NCI-H2029 treated with DMSO at 0.1 percent for 48 hours (cell line): Measurements from ENCODE around the gene FRMPD4.

ENCODE experiments used
- DNase-seq: peaks from one replicate; lab custom pipeline; 2025; lab: John Stamatoyannopoulos, UW

FRMPD4 gene

DNA sequence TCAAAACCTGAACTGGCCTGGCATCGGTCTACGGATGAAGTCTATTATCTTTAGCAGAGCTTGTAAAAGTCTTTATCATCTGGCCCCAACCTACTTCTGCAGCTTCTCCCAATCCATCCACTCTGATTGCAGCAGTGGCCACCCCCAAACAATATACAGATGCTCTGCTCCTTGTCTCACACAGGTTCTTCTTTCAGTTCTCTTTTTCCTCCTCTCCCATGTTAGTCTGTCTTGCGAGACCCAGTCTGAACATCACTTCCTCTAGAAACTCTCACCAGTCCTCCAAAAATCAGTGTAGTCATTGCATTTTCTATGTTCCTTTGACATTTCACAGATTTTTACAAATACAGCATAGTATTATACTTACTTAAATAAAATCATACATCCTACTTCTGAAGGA is 163.0 kb downstream of the FRMPD4 start:
- DNase-seq = no peak

DNA sequence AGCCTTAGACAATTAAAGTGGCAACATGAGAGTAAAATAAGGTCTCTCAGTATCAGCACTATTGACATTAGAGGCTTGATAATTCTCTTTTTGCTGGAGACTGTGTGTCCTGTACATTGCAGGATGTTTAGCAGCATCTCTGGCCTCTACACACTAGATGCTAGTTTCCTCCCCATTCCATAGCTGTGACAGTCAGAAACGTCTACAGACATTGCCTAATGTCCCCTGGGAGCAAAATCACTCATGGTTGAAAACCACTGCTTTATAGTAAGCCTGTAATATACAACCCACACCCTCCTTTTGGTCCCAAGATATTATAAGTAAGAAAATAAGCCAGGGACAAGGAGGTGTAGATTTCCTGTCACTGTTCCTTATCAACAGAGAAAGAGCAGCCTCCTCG is 166.0 kb downstream of the FRMPD4 start:
- no peak for DNase-seq

DNA sequence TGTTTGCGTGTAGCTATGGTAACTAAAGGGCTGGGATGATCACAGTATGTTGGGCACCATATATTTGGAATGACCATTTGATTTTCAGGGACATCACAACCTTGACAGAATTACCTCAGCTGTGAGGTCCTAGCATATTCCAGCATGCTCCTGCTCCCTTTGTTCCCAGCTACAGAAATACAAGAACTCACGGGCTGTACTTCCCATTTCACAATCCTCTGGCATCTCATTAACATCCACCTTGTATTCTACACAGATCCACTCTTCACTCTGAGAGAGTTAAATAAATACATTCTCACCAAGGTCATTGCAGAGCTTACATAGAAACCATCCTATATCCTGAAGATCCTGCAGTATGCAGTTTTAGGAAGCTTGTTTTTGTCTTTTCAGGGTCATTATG is 169.7 kb downstream of the FRMPD4 start:
- DNase-seq = no peak

DNA sequence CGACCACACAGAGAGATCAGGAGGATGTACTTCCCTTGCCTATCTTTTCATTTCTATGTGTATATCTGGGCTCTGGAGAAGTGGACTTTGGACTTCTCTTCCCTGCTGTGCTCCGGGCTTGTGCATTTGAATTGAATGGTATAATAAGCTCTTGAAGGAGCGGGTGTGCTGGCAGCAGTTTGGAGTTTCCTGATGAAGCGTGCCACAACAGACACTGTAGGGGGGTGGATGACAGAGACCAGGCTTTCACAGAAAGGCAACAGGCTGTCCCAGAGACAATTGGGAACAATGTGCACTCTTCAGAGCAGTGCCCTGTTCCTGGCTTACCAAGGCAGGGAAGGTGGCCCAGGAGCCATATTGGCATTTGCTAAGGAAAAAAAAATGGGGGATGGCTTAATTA is 170.1 kb downstream of the FRMPD4 start:
- no peak for DNase-seq

DNA sequence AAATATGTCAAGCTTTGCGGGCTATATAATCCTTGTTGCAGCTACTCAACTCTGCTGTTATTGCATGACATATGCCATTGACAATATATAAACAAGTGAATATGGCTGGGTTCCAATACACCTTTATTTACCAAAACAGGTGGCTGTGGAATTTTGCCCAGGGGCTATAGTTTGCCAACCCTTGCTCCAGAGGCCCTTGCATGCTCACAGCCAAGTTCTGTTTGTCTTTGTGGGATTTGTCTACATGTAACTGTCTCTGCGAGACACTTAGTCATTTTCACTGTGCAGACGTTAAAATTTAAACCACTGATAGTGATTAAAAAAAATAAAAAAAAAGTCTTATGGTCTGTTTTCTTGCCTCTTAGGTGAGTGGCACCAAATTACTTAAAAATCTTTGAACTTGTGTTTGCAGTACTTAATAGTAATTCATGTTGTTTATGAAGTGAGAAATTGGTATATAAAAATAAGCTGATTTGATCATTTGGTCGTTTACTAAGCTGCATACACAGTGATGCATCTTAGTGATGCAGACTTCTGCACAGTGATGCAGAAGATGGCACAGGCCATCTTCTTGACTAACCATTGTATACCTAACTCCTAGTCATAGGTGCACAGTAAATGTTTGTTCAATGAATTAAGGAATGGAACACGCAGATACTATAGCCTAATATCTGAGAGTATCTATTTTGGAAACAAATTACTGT is 170.9 kb downstream of the FRMPD4 start:
- no peak for DNase-seq

DNA sequence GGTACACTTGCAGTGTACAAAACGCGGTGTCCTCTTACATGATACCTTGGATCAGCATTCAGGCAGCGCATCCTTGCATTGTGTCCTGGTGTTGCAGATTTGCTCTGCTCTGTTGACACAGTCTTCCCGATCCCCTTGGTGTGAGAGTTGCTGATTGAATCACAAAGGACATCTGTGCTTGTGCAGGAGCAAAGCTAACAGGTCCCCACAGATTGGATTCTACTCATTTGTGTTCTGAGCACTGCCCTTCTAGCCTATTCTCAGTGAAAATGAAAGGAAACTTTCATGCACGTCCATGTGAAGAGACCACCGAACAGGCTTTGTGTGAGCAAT is 171.4 kb downstream of the FRMPD4 start:
- DNase-seq = no peak

DNA sequence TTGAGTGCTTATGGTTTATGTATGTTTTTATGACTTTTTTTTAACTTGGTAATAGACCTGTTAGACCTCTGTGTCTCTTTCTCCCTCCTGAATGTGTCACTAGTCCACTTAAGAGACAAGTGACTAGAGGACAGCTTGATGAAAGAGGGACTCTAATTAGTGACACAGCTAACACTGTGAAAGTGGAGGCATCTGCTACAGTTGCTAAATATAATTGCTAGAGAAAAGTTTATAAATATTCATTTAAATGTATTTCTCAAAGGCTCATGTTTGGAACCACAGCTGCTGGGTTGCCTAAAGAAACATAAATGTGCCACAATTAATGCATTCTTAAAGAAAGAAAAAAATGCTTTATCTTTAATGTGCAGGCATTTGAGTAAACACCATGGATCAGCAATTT is 176.4 kb downstream of the FRMPD4 start:
- no peak for DNase-seq

DNA sequence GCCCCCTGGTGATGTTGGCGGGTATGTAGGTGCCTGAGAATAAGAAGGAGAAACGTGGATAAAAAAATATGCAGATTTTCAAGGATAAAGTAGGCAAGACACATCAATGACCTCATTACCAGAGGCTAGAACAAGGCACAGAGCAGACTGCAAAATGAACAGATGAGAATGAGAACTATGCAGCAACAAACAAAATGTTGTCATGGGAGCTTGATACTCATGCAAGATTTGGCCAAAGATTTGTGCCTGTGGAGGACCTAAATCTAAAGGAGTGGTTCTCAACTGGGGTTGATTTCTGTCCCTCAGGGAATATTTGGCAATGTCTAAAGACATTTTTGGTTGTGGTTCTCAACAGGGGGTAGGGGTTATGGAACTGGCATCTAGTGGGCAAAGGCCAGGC is 177.3 kb downstream of the FRMPD4 start:
- no peak for DNase-seq

DNA sequence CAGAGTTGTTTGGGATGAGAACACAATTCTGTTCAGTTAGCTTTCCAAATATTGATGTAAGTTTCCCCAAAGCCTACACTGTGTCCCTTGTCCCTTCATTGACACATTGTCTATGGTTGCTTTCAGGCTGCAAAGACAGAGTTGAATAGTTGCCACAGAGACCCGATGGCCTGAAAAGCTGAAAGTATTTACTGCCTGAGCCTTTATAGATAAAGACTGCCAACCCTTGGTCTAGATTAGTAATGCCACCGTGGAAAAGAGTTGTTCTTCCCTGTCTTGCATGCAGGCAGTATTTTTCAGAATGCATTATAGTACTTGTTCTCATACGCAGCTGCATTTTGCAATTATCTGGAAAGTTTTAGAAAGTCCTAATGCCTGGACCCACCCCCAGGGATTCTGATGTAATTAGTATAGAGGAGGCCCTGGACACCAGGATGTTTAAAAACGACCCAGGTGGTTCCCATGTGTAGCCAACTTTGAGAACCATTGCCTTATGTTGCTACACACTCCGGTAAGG is 180.8 kb downstream of the FRMPD4 start:
- no peak for DNase-seq

DNA sequence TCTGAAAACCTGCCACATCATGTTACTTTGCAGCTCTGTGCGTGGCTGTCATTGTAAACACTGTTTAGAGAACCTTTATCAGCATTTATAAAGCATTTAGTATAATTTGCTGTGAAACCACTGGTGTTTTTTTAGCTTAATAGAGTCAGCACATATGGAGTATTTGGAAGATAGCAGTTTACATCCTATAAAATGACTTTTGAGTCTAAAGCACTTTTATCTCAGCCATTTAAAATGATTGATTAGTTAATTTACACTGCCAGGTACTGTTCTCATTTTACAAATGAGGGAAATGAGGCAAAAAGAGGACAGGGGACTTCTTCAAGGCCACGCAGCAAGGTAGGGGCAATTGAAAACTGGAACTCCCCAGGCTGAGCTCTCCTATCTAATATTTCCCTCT is 181.7 kb downstream of the FRMPD4 start:
- DNase-seq = no peak

DNA sequence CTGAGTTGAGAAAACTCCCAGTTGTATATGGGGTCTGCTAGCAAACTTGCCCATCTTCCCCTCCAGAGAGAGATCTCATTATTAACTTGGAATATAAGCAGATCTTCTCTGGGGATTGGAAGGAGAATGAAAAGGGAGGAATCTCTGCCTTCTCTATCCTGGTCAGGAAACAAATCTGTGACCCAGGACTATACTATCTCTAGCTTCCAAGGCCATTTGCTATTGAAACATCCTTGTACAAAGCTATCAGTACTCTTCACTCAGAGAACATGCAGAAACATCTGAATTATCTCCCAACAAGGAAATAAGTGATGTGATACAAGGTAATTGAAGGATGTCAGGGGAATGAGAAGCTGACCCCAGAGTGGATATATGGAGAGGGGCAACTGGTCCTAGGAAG is 183.8 kb downstream of the FRMPD4 start:
- DNase-seq = no peak

DNA sequence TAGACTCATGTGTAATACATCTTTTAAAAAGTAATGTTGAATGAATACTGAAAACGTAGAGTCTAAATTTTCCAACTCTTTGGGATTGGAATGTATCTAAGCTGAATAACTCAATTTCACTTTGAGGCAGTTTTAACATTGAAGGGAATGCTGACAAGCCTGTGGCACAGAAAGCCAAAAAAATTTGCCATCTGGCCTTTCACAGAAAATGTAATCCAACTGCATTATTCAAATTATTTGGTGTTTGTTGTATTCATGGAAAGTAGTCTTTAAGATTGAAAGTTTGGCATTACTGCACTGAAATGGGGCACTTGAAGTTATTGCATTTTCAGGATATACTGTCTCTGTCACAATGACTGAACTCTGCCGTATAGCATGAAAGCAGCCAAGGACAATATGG is 186.9 kb downstream of the FRMPD4 start:
- no peak for DNase-seq

DNA sequence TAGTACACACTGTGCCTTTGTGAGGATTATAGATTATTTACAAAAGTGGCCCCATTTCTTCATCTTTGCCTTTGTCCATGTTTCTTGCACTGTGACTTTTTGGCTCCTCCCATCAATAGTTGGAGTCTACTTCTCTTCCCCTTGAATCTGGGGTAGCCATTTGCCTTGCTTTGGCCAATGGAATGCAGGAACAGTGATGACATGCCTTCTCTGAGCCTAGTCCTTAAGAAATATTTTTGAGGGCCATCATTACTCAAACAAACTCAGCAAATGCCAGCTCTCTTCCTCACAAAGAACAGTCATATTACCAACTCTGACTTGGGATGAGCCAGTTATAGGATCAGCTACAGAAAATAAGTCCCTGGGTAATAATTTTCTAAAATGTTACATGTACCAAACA is 189.6 kb downstream of the FRMPD4 start:
- no peak for DNase-seq

DNA sequence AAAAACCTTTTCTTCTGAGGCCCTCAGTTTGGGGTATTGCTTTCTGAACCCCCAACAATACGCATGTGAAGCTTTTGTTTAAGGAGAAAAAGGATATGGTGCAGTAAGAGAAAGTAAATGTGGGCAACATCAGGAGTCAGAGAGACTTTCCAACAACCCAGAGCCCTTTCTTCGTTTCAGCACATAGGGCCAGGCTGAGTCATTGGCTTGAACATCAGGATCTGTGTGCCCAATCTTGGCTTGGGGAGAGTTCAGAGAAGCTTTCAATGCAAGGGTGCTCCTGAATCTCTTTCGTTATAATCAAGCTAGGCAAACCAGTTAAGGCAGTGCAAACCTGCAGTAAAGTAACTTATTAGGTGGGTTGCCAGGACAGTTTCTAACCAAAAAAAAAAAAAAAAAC is 191.2 kb downstream of the FRMPD4 start:
- DNase-seq = no peak

DNA sequence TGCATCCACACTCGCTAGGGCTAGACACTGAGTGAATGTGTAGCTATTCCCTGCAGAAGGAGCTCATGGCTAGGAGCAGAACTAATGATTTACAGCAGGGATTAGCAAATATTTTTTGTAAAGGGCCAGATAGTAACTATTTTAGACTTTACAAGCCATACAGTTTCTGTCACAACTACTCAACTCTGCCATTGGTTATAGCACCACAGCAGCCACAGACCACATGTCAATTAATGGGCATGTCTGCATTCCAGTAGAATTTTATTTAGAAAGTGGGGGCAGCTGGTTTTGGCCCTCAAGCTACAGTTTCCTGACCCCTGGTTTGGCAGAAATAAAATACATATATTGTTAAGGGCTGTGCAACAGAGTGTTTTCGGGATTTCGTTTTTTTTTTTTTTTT is 192.6 kb downstream of the FRMPD4 start:
- no peak for DNase-seq

DNA sequence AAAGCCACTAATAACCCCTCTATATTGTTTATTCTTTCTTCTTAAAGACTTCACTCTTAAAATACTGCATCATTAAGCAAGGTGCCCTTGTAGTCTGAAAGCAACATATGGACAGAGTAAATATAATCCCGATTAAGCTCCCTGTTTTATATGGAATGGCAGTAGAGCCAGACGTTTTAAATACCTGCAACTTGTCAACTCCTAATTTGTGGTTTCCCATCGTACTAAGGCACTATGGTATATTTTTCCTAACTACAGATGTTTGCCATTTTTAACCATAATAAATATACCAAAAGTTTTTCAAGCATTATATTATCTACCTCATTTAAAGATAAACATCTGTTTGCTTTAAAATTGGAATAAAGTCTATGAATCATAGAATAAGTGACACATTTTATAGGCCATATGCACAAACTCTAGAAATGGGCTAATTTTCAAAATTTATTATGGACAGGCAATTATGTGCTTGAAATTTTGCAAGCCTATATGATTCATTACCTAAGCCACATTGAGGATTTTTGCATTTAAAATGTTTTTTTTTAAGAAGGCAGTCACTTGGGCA is 194.6 kb downstream of the FRMPD4 start:
- DNase-seq = no peak

DNA sequence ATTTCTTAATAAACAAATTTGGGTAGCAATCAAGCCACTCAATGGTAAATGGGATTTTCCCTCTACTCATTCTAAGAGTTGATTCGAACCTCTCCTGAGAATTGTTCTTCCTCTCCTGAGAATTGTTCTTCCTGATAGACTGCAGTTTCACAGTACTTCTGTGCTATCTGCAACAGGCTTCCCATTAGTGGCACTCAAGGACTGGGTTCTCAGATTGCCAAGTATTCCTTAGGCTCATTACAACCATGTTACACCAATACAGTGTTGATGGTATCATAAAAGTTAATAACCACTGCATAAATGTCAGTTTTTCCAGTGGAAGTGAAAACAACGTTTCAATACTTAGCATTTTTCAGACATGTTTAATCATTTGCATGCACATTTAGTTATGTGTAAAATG is 201.6 kb downstream of the FRMPD4 start:
- DNase-seq = no peak

DNA sequence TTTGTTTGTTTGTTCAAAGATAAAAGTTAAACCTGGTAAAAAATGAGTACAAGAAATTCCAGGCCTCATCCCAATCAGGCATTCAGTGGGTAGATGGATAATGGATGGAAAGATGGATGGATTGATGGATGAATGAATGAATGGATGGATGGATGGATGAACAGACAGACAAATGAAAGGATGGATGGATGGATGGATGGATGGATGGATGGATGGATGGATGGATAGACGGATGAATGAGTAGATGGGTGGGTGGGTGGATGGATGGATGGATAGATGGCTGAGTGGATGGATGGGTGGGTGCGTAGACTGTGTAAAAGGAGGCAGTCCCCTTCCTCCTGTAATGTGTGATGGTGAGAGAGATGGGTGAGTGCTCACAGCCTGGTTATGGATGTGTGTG is 206.7 kb downstream of the FRMPD4 start:
- no peak for DNase-seq

DNA sequence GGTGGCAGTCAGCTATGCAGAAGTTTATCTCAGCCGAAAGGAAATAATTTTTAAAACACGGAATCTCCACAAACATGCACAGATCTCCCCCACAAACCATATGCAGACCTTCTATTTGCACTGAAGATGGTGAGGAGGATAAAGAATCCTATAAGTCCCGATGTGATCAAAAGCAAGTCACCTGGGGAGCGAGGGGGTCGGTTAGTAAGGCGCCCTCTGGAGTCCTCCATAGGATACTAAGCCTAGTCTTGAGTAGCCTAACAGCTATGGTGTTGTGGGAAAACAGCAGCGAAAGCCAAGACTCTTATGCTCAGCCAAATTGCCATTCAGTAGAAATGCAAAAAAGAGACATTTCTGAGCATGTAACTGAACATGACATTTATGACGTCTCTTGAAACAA is 210.9 kb downstream of the FRMPD4 start:
- no peak for DNase-seq

DNA sequence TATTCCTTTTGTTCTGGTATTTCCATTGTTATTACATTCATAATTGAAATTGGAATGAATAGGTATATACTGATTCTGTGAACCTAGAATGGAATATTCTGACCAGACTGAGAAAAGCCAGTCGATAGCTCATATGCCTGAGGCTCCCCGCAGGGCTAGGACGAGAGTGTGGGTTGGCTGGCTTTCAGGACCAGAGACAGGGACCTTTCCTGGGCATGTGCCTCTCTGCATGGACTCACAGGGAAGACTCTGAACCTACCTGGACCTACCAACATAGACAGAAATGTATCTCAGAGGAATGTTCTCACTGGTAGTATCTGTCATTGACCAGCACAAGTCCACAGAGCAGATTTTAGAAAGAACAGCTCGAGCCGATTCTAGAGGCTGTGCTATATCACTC is 214.6 kb downstream of the FRMPD4 start:
- DNase-seq = no peak

DNA sequence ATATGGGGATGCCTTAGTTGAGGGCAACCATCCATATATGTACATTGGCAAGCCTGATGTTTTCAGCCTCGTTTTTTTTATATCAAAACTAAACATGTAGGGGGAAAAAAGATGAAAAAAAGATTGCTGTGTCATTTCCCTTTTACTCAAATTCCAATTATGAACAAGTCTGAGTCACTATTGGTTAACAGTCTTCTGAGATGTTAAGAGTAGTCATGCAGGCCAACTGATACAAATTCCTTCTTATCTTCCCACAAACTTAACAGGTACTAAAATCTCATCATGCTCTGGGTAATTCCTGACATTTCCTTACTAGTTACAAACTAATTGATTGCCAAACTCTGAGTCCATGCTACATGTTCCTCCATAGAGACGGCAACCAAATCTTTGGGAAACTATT is 222.1 kb downstream of the FRMPD4 start:
- no peak for DNase-seq

DNA sequence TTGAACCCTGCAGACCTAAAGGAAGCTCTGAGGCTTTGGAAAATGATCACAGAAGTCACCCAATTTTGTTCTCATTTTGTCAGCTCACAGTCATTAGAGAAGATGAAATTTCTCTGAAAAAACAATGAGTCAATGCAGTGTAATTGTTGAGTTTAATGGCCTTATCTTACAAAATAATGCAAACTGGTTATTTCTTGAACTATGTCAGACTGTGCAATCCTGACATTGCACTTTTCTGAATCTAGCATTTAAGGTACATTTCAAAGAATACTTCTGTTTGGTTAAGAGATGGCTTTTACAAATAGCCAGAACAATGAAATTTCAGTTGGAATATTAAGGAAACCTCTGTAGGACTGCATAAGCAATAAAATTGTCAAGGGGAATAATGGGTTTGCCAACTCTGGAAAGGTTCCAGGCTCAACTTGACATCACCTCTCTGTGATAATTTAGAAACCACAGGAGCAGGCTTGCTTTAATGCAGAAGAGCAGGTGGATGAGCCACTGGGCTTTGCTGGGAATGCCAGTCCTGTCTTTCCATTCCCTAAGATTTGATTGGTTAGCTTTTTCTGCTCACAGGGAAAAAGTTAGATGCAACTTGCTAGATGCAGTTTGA is 222.8 kb downstream of the FRMPD4 start:
- no peak for DNase-seq

DNA sequence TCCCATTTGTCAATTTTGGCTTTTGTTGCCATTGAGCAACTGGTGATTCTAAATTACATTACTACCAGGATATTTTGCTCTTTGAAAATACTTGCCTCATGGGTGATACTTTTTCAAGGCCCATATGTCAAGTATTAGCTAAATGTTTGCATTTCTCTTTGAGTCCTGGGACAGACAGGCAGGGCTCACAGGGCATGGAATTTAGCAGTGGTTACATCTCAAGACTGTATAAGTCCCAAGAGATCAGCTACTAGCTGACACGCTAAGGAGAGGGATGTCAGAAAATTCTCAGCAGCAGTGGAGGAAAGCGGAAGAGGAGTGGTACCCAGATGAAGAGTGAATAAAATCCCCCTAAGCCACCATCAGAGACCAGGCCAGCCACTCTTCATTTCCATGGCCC is 224.9 kb downstream of the FRMPD4 start:
- no peak for DNase-seq

DNA sequence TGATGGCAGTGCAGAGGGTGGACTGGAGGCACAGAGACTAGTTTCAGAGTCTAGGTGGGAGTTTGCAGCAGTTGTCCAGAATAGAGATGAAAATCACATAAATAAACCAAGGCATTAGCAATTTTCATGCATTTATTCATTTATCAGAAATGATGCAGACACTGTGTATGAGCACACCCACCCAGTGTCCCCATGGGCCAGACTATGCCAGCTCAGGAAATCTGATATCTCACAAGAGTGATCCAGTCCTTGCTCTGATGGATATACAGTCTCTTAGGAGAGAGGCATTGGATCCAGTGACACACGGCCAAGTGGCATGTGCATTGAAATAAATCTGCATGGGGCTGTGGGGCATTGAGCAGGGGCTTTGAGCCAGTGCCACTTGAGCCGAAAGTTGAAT is 228.2 kb downstream of the FRMPD4 start:
- DNase-seq = no peak
